Measurements from ENCODE around the gene C18orf63. TPM values are rescaled to one million over a fixed set of nuclear protein-coding genes. Genes with fewer than 3 reads are reported as not detected.

C18orf63 gene
- total RNA-seq, 1 donor from 2014 or later = not detected

DNA sequence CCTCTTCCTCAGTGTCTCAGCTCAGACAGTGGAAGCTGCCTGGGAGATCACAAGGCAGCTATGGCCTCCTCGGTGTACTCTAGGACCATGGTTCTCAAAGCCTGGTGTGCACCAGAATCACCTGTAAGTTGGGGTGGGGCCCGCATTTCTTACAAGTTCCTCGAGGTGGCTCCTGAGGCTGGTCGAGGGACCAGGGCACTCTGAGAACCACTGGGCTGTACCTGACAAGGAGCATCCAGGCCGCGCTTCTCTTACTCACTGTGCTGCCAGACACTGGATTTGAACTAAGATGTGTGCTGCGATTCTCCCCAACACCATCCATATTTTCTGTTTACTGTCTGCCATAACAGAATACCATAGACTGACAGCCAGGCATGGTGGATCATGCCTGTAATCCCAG, 81.9 kb downstream of the C18orf63 start:
- no peaks in the 10 kb centered on the region for H3K9me3 Mint-ChIP-seq (ENCODE audit: unreplicated experiment)
- H3K36me3 Mint-ChIP-seq (ENCODE audit: low read depth, unreplicated experiment) = no peaks in the 10 kb centered on the region
- H3K4me1 Mint-ChIP-seq (ENCODE audit: unreplicated experiment) = no peaks in the 10 kb centered on the region
- H3K4me3 Mint-ChIP-seq (ENCODE audit: unreplicated experiment) = no peak overlapping the region
- H3K27ac Mint-ChIP-seq (ENCODE audit: unreplicated experiment) = no peak overlapping the region
- no peak for DNase-seq (ENCODE audit: low spot score)
- peaks cover 5% of the 10 kb centered on the region for H3K27me3 Mint-ChIP-seq (ENCODE audit: unreplicated experiment)
- TF ChIP-seq, protein P1, sequence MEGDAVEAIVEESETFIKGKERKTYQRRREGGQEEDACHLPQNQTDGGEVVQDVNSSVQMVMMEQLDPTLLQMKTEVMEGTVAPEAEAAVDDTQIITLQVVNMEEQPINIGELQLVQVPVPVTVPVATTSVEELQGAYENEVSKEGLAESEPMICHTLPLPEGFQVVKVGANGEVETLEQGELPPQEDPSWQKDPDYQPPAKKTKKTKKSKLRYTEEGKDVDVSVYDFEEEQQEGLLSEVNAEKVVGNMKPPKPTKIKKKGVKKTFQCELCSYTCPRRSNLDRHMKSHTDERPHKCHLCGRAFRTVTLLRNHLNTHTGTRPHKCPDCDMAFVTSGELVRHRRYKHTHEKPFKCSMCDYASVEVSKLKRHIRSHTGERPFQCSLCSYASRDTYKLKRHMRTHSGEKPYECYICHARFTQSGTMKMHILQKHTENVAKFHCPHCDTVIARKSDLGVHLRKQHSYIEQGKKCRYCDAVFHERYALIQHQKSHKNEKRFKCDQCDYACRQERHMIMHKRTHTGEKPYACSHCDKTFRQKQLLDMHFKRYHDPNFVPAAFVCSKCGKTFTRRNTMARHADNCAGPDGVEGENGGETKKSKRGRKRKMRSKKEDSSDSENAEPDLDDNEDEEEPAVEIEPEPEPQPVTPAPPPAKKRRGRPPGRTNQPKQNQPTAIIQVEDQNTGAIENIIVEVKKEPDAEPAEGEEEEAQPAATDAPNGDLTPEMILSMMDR (IDR thresholded peaks at IDR 0.05; ENCODE audit: unreplicated experiment) = no peak

DNA sequence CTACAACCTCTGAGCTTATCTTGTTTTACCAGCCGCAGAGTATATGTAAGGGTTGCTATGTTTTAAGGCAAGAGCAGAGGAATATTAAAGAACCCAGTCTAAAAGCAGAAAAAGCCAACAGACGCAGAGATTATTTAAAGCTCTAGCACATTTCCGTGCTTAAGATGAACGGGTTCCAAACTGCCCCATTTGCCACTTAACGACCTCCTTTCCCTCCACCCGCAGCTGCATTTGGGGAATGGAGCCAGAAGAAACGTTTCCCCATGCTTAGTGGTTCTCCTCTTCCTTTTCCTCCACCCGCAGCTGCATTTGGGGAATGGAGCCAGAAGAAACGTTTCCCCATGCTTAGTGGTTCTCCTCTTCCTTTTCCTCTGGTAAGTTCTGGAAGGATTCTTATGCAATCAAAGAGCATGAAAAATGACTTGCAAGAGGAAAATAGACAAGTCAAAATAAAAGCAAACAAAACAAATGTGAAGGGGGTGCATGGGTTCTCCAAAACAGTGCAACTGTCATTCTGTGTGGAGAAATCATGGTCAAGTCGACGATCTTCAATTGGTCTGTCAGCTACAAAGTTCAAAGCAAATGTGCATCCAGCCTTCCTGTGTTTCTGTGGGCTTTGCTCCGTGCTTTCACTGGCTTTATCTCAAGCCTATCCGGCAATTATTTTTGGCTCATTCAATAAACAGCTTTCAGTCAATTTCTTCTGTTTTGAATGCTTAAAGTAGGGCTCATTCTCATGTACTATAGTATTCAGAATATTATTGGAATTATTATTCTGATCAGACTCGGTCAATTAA, 83.7 kb downstream of the C18orf63 start:
- no peaks in the 10 kb centered on the region for H3K9me3 Mint-ChIP-seq (ENCODE audit: unreplicated experiment)
- H3K4me3 Mint-ChIP-seq (ENCODE audit: unreplicated experiment) = no peak overlapping the region
- H3K4me1 Mint-ChIP-seq (ENCODE audit: unreplicated experiment) = no peaks in the 10 kb centered on the region
- no peak overlapping the region for H3K27ac Mint-ChIP-seq (ENCODE audit: unreplicated experiment)
- H3K36me3 Mint-ChIP-seq (ENCODE audit: low read depth, unreplicated experiment) = no peaks in the 10 kb centered on the region
- TF ChIP-seq, protein P1 (IDR thresholded peaks at IDR 0.05; ENCODE audit: unreplicated experiment) = no peak
- DNase-seq (ENCODE audit: low spot score) = no peak
- peaks cover 5% of the 10 kb centered on the region for H3K27me3 Mint-ChIP-seq (ENCODE audit: unreplicated experiment)

DNA sequence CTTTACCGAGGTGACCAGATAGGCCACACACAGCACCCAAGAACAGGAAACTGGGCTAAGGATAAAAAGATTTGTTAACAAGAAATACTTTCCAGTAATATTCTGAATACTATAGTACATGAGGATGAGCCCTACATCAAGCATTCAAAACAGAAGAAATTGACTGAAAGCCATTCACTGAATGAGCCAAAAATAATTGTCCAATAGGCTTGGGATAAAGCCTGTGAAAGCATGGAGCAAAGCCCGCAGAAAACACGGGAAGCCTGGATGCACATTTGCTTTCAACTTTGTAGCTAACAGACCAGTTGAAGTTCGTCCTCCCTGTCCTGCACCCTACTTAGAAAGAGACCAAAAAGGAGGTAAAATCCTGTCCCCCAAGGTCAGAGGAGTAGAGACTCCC, 85.2 kb downstream of the C18orf63 start:
- Mint-ChIP-seq H3K27me3 (ENCODE audit: unreplicated experiment) (peaks cover 5% of the 10 kb centered on the region), H3K27ac (ENCODE audit: unreplicated experiment) (no peak overlapping the region), H3K36me3 (ENCODE audit: low read depth, unreplicated experiment) (no peaks in the 10 kb centered on the region), H3K4me1 (ENCODE audit: unreplicated experiment) (no peaks in the 10 kb centered on the region), H3K4me3 (ENCODE audit: unreplicated experiment) (no peak overlapping the region), H3K9me3 (ENCODE audit: unreplicated experiment) (no peaks in the 10 kb centered on the region)
- TF ChIP-seq, protein P1 (IDR thresholded peaks at IDR 0.05; ENCODE audit: unreplicated experiment) = no peak
- no peak for DNase-seq (ENCODE audit: low spot score)

DNA sequence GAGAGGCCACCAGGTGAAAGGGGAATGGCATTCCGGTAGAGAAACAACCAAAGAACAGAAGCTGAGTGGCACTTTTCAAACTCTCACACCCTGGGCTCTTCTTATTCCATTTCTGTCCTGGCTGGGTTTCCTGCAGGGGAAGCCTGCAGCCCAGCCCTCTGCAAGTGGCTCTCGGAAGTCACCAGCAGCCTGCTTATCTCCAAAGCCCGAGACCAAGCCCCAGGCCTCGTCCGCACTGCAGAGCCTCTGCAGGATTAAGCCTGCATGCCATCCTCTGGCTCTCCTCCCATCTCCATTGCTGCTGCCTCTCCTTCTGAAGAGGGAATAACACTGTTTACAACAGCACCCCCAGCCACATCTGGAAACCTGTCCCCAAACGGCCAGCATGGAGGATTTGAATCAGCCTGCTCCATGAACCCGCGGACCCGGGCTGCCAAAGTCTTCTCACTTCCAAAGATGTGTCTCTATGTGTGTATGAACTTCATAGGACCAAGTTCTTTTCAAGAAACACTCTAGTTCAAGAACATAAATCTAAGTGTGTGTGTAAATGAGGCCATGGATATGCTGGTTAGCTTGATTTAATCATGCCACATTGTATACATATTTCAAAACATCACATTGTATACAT, 87.3 kb downstream of the C18orf63 start:
- H3K27ac Mint-ChIP-seq (ENCODE audit: unreplicated experiment) = no peak overlapping the region
- no peaks in the 10 kb centered on the region for H3K4me1 Mint-ChIP-seq (ENCODE audit: unreplicated experiment)
- no peaks in the 10 kb centered on the region for H3K36me3 Mint-ChIP-seq (ENCODE audit: low read depth, unreplicated experiment)
- H3K4me3 Mint-ChIP-seq (ENCODE audit: unreplicated experiment) = no peak overlapping the region
- TF ChIP-seq, protein P1 (IDR thresholded peaks at IDR 0.05; ENCODE audit: unreplicated experiment) = no peak
- DNase-seq (ENCODE audit: low spot score) = no peak
- H3K9me3 Mint-ChIP-seq (ENCODE audit: unreplicated experiment) = no peaks in the 10 kb centered on the region
- H3K27me3 Mint-ChIP-seq (ENCODE audit: unreplicated experiment) = peaks cover 5% of the 10 kb centered on the region

DNA sequence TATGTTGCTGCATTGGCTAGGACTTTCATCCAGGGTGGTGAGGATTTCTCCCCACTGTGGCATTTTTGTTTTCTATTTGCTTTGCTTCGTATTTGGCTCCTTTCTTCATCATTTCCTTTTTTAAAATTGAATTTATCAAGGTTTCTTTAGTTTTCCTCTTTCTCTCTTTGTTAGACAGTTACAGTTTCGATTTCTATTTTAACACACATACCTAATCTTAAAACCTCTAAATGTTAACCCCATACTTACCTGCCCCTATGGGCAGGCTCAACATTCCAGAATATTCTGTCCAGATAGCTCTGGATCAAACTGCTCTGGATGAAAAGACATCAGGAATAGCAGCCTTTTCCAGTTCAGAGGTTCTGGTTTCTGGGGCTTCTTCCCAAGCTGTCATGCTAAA, 92.2 kb downstream of the C18orf63 start:
- H3K9me3 Mint-ChIP-seq (ENCODE audit: unreplicated experiment) = no peaks in the 10 kb centered on the region
- no peak overlapping the region for H3K27ac Mint-ChIP-seq (ENCODE audit: unreplicated experiment)
- TF ChIP-seq, protein P1 (IDR thresholded peaks at IDR 0.05; ENCODE audit: unreplicated experiment) = no peak
- H3K4me3 Mint-ChIP-seq (ENCODE audit: unreplicated experiment) = no peak overlapping the region
- DNase-seq (ENCODE audit: low spot score) = no peak
- no peaks in the 10 kb centered on the region for H3K36me3 Mint-ChIP-seq (ENCODE audit: low read depth, unreplicated experiment)
- peaks cover 5% of the 10 kb centered on the region for H3K4me1 Mint-ChIP-seq (ENCODE audit: unreplicated experiment)
- H3K27me3 Mint-ChIP-seq (ENCODE audit: unreplicated experiment) = no peaks in the 10 kb centered on the region

Data from endothelial cell (in vitro differentiated cells).